Lower lobe of right lung (tissue), 2 donors: Measurements from ENCODE around the gene EFCAB8. TPM values are rescaled to one million over a fixed set of nuclear protein-coding genes. Genes with fewer than 3 reads are reported as not detected.

Source experiments
- ATAC-seq, 2 donors: fragments of 200-7000 bp; cut with Tn5 transposase; one replicate each; pipeline ENCODE4 v1.9.1; 2020 to 2022; ENCODE audit warnings: mild to moderate bottlenecking in 2 of 2, moderate library complexity in 2 of 2
- DNase-seq: peaks from one replicate; pipeline ENCODE4 v3.0.0-alpha.2; 2020
- H3K27ac ChIP-seq: fragments of 200-600 bp; one replicate; pipeline ENCODE4 v1.8.0; 2022
- H3K27me3 ChIP-seq: fragments of 200-600 bp; one replicate; pipeline ENCODE4 v1.8.0; 2022; ENCODE audit warnings: low read depth
- H3K36me3 ChIP-seq: fragments of 200-600 bp; one replicate; pipeline ENCODE4 v1.8.0; 2022; ENCODE audit warnings: mild to moderate bottlenecking
- H3K4me1 ChIP-seq: fragments of 200-600 bp; one replicate; pipeline ENCODE4 v1.8.0; 2022
- H3K4me3 ChIP-seq: fragments of 200-600 bp; one replicate; pipeline ENCODE4 v1.8.0; 2022; ENCODE audit warnings: mild to moderate bottlenecking
- H3K9me3 ChIP-seq: fragments of 200-600 bp; one replicate; pipeline ENCODE4 v1.8.0; 2022
- CTCF ChIP-seq: fragments of 200-600 bp; IDR thresholded peaks from one replicate; pipeline ENCODE4 v1.8.0; 2022; ENCODE audit warnings: antibody characterized with exemption, mild to moderate bottlenecking
- intact Hi-C: fragments of 100-400 bp; cut with DNase I; formaldehyde crosslinking; loops from one replicate; pipeline ENCODE4 v1.11.0; 2022
- total RNA-seq: library from RNA; stranded (reverse); fragmentation: NEBNext Ultra II Directional; extraction: Animal tissue kit (Norgen Biotek cat#: 25700); gene quantifications from one replicate; pipeline ENCODE4 v1.2.1, GENCODE V29; 2021
- donor health status: DM: no; HTN: yes; CAD: no; lungs with severe emphysema.

EFCAB8 gene
- total RNA-seq, 1 donor from 2014 or later = 0.30 TPM

DNA sequence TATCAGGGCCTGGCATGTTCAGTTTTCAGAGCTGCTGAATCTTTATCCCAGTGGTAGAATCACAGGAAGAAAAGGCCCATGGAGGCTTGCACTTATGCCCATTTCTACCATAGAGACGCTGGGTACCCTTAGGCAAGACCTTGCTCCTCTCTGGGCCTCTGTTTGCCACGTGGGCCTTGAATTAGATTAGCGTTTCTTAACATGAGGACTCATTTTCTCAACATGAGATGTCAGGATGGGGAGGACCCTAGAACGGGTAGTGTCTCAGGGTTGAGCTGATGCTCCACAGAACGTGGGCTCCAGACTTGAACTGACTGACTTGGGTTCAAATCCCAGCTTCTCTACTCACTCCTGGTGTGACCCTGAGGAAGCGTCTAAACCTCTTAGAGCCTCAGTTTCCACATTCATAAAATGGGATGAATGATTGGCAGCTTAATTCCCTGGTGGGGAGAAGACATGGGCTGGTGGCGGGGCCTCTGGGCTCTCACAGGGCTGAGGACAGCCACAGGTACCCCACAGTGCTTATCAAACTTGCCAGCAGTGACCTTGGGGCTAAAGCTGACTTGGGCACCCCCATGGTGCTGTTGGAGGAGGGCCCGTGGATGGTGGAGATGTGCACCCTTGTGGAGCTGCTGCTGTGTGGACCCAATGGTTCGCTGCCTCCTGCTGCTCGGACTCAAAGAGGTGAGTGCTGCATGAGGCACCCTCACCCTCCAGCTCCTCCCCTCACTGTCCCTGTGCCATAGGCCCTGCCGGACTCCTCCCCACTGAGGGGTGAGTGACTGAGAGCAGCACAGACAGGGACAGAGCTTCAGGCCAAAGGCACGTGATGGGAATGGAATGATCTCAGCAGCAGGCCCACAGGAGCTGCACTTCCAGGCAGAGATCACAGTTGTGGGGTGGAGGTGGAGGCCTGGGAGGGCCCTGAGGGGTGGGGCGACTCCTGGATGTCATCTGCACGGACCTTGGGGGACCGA, 117.3 kb downstream of the EFCAB8 start:
- no peak for ATAC-seq
- Histone ChIP-seq H3K9me3 (no peaks in the 10 kb centered on the region), H3K27ac (no peak overlapping the region), H3K27me3 (peaks cover 4% of the 10 kb centered on the region), H3K36me3 (no peaks in the 10 kb centered on the region), H3K4me3 (no peak overlapping the region), H3K4me1 (peaks cover 2% of the 10 kb centered on the region)
- TF ChIP-seq CTCF = no peak
- intact Hi-C loops = no loop called here
- no peak for DNase-seq

- no peaks in the 10 kb centered on the region for H3K4me1 ChIP-seq
- H3K27me3 ChIP-seq = peaks cover 4% of the 10 kb centered on the region
- no peak for DNase-seq
- H3K27ac ChIP-seq = no peak overlapping the region
- H3K4me3 ChIP-seq = no peak overlapping the region
- H3K36me3 ChIP-seq = no peaks in the 10 kb centered on the region
- TF ChIP-seq CTCF = no peak
- intact Hi-C loops = no loop called here
- no peaks in the 10 kb centered on the region for H3K9me3 ChIP-seq
- no peak for ATAC-seq
These were observed 118.0 kb downstream of the EFCAB8 start for GRCh38 chr20:32976746-32977145.

GRCh38 chr20:32977281-32978008, 118.7 kb downstream of the EFCAB8 start:
- no peak overlapping the region for H3K4me3 ChIP-seq
- no peaks in the 10 kb centered on the region for H3K36me3 ChIP-seq
- intact Hi-C loops = no loop called here
- ATAC-seq (no peak), DNase-seq (no peak)
- H3K9me3 ChIP-seq = no peaks in the 10 kb centered on the region
- TF ChIP-seq CTCF = no peak
- H3K4me1 ChIP-seq = no peaks in the 10 kb centered on the region
- H3K27ac ChIP-seq = no peak overlapping the region
- H3K27me3 ChIP-seq = peaks cover 4% of the 10 kb centered on the region

GRCh38 chr20:32978009-32978335, 119.2 kb downstream of the EFCAB8 start:
- DNase-seq (no peak), ATAC-seq (no peak)
- H3K4me3 ChIP-seq = no peak overlapping the region
- H3K36me3 ChIP-seq = no peaks in the 10 kb centered on the region
- H3K4me1 ChIP-seq = no peaks in the 10 kb centered on the region
- no peak for TF ChIP-seq CTCF
- peaks cover 4% of the 10 kb centered on the region for H3K27me3 ChIP-seq
- intact Hi-C loops = no loop called here
- no peaks in the 10 kb centered on the region for H3K9me3 ChIP-seq
- H3K27ac ChIP-seq = no peak overlapping the region

- no peaks in the 10 kb centered on the region for H3K4me1 ChIP-seq
- H3K36me3 ChIP-seq = no peaks in the 10 kb centered on the region
- no peak overlapping the region for H3K27ac ChIP-seq
- DNase-seq = no peak
- TF ChIP-seq CTCF = no peak
- no peak for ATAC-seq
- H3K9me3 ChIP-seq = no peaks in the 10 kb centered on the region
- H3K4me3 ChIP-seq = no peak overlapping the region
- peaks cover 4% of the 10 kb centered on the region for H3K27me3 ChIP-seq
- intact Hi-C loops = no loop called here
These were observed 120.7 kb downstream of the EFCAB8 start for GRCh38 chr20:32979201-32979998.
